Neural progenitor cell (in vitro differentiated cells): Measurements from ENCODE around the gene HMGB1. TPM values are rescaled to one million over a fixed set of nuclear protein-coding genes. Genes with fewer than 3 reads are reported as not detected.

Source experiments
- DNase-seq: peaks from one replicate; pipeline ENCODE4 v3.0.0-alpha.2; 2016; ENCODE audit warnings: low spot score
- H2AFZ ChIP-seq: fragments of 200-600 bp; sonication (generic); replicated peaks from 2 replicates; pipeline ENCODE4 v1.6.1; 2016; ENCODE audit warnings: antibody characterized with exemption
- H3F3A ChIP-seq: fragments of 200-600 bp; sonication (generic); 2 replicates; pipeline ENCODE4 v1.6.1; 2016; ENCODE audit warnings: antibody characterized with exemption, low read depth
- H3K27ac ChIP-seq: fragments of 200-600 bp; sonication (generic); 2 replicates; pipeline ENCODE4 v1.5.1; 2016; ENCODE audit warnings: mild to moderate bottlenecking
- H3K27me3 ChIP-seq: fragments of 200-600 bp; sonication (generic); 2 replicates; pipeline ENCODE4 v1.6.1; 2016; ENCODE audit warnings: mild to moderate bottlenecking, moderate library complexity
- H3K36me3 ChIP-seq: fragments of 200-600 bp; sonication (generic); 2 replicates; pipeline ENCODE4 v1.5.1; 2016
- H3K4me1 ChIP-seq: fragments of 200-600 bp; sonication (generic); 2 replicates; pipeline ENCODE4 v1.6.1; 2016; ENCODE audit warnings: mixed run types
- H3K4me2 ChIP-seq: fragments of 200-600 bp; sonication (generic); 2 replicates; pipeline ENCODE4 v1.6.1; 2016
- H3K4me3 ChIP-seq: fragments of 200-600 bp; sonication (generic); 2 replicates; pipeline ENCODE4 v1.5.1; 2016
- H3K79me2 ChIP-seq: fragments of 200-600 bp; sonication (generic); 2 replicates; pipeline ENCODE4 v1.6.1; 2016; ENCODE audit warnings: low read depth
- H3K9ac ChIP-seq: fragments of 200-600 bp; sonication (generic); 2 replicates; pipeline ENCODE4 v1.6.1; 2016
- H3K9me3 ChIP-seq: fragments of 200-600 bp; sonication (generic); 2 replicates; pipeline ENCODE4 v1.5.1; 2016; ENCODE audit warnings: low read depth
- H4K20me1 ChIP-seq: fragments of 200-600 bp; sonication (generic); 2 replicates; pipeline ENCODE4 v1.6.1; 2016; ENCODE audit warnings: low read depth
- H3K27ac Mint-ChIP-seq: 3 replicates; pipeline ENCODE4 v1.8.0; 2021; ENCODE audit warnings: mixed read lengths
- H3K27me3 Mint-ChIP-seq: 2 replicates; pipeline ENCODE4 v1.8.0; 2022; ENCODE audit warnings: low read depth, mild to moderate bottlenecking, inconsistent platforms, moderate library complexity, mixed read lengths; ENCODE audit not compliant: insufficient read depth
- H3K36me3 Mint-ChIP-seq: 3 replicates; pipeline ENCODE4 v1.8.0; 2021; ENCODE audit warnings: mixed read lengths
- H3K4me1 Mint-ChIP-seq: 3 replicates; pipeline ENCODE4 v1.8.0; 2021; ENCODE audit warnings: mixed read lengths
- H3K4me3 Mint-ChIP-seq: 3 replicates; pipeline ENCODE4 v1.8.0; 2021; ENCODE audit warnings: mild to moderate bottlenecking, moderate library complexity, mixed read lengths
- H3K9me3 Mint-ChIP-seq: 3 replicates; pipeline ENCODE4 v1.8.0; 2020; ENCODE audit warnings: mixed read lengths
- EZH2 ChIP-seq: fragments of 200-600 bp; sonication (generic); IDR thresholded peaks from 2 replicates; pipeline ENCODE4 v1.6.1; 2017; ENCODE audit warnings: antibody characterized with exemption, mild to moderate bottlenecking, moderate library complexity
- EZH2phosphoT487 ChIP-seq: fragments of 200-600 bp; sonication (generic); IDR thresholded peaks from 2 replicates; pipeline ENCODE4 v1.6.1; 2017; ENCODE audit warnings: antibody characterized with exemption
- total RNA-seq: library from RNA; depleted of rRNA; stranded (reverse); fragments of >200 nt; gene quantifications from 2 replicates; pipeline ENCODE4 v1.2.3, GENCODE V29; 2015; ENCODE audit warnings: low replicate concordance
- TF ChIP-seq, protein P1 (sequence below): fragments of 200-600 bp; sonication (generic); IDR thresholded peaks from 2 replicates; pipeline ENCODE4 v1.5.1; 2017; ENCODE audit warnings: antibody characterized with exemption, mild to moderate bottlenecking

The HMGB1 gene
- total RNA-seq, 1 donor from 2014 or later, result 1,493 TPM

- H3K36me3 ChIP-seq, result no peaks in the 10 kb centered on the region
- no peak overlapping the region for H3K4me3 ChIP-seq
- H4K20me1 ChIP-seq, result no peaks in the 10 kb centered on the region
- no peaks in the 10 kb centered on the region for H3K79me2 ChIP-seq
- no peak overlapping the region for H3K4me2 ChIP-seq
- peaks cover 10% of the 10 kb centered on the region for H3K27me3 ChIP-seq
- Mint-ChIP-seq H3K4me3 (no peak overlapping the region), H3K27ac (no peak overlapping the region), H3K36me3 (no peaks in the 10 kb centered on the region), H3K9me3 (no peaks in the 10 kb centered on the region), H3K27me3 (peaks cover 6% of the 10 kb centered on the region), H3K4me1 (peaks cover 9% of the 10 kb centered on the region)
- H2AFZ ChIP-seq, result no peak overlapping the region
- no peak for DNase-seq
- no peak overlapping the region for H3K27ac ChIP-seq
- no peaks in the 10 kb centered on the region for H3K4me1 ChIP-seq
- no peak overlapping the region for H3K9ac ChIP-seq
- H3F3A ChIP-seq, result peaks cover under 1% of the 10 kb centered on the region
- H3K9me3 ChIP-seq, result no peaks in the 10 kb centered on the region
- no peak for TF ChIP-seq EZH2phosphoT487
Observed at GRCh38 chr13:30415430-30416030, 50.2 kb downstream of the HMGB1 start.

DNA sequence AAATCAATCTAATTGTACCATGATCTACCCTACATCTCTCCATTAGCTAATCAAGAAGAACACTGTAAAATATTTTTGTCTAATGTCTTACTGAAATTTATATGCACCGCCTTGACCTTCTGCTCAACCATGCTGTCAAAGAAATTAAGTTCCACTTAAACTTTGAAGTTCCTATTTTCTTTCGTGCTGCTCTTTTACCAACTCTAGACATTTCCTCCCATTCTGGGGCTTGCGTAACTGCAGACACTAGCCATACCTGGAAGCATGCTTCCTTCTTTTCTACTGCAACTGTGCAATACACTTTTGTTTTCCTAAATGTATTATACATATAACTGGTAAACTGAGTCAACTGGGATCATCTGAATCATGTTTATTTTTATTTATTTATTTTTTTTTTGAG, 51.9 kb downstream of the HMGB1 start:
- Histone ChIP-seq H3K9ac (no peak overlapping the region), H3K36me3 (no peaks in the 10 kb centered on the region), H3K4me2 (no peak overlapping the region), H2AFZ (no peak overlapping the region), H3K4me3 (no peak overlapping the region), H3K27ac (no peak overlapping the region), H3K27me3 (peaks cover 15% of the 10 kb centered on the region), H3K9me3 (no peaks in the 10 kb centered on the region), H3F3A (peaks cover 10% of the 10 kb centered on the region), H3K4me1 (no peaks in the 10 kb centered on the region), H3K79me2 (no peaks in the 10 kb centered on the region), H4K20me1 (no peaks in the 10 kb centered on the region)
- Mint-ChIP-seq H3K27ac (no peak overlapping the region), H3K36me3 (no peaks in the 10 kb centered on the region), H3K9me3 (no peaks in the 10 kb centered on the region), H3K4me1 (peaks cover 7% of the 10 kb centered on the region), H3K27me3 (peaks cover 6% of the 10 kb centered on the region), H3K4me3 (peak overlapping the region; percentile 36)
- DNase-seq, result no peak
- TF ChIP-seq, protein P1, sequence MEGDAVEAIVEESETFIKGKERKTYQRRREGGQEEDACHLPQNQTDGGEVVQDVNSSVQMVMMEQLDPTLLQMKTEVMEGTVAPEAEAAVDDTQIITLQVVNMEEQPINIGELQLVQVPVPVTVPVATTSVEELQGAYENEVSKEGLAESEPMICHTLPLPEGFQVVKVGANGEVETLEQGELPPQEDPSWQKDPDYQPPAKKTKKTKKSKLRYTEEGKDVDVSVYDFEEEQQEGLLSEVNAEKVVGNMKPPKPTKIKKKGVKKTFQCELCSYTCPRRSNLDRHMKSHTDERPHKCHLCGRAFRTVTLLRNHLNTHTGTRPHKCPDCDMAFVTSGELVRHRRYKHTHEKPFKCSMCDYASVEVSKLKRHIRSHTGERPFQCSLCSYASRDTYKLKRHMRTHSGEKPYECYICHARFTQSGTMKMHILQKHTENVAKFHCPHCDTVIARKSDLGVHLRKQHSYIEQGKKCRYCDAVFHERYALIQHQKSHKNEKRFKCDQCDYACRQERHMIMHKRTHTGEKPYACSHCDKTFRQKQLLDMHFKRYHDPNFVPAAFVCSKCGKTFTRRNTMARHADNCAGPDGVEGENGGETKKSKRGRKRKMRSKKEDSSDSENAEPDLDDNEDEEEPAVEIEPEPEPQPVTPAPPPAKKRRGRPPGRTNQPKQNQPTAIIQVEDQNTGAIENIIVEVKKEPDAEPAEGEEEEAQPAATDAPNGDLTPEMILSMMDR, result no peak
- no peak for TF ChIP-seq EZH2
- no peak for TF ChIP-seq EZH2phosphoT487

- Histone ChIP-seq H4K20me1 (no peaks in the 10 kb centered on the region), H3F3A (peaks cover 12% of the 10 kb centered on the region), H3K4me2 (no peak overlapping the region), H3K4me3 (no peak overlapping the region), H2AFZ (no peak overlapping the region), H3K9me3 (no peaks in the 10 kb centered on the region), H3K79me2 (no peaks in the 10 kb centered on the region), H3K9ac (no peak overlapping the region), H3K4me1 (no peaks in the 10 kb centered on the region), H3K27me3 (peaks cover 23% of the 10 kb centered on the region), H3K27ac (no peak overlapping the region), H3K36me3 (no peaks in the 10 kb centered on the region)
- Mint-ChIP-seq H3K27me3 (peaks cover 4% of the 10 kb centered on the region), H3K27ac (no peak overlapping the region), H3K9me3 (peaks cover 3% of the 10 kb centered on the region), H3K4me3 (no peak overlapping the region), H3K4me1 (peaks cover 13% of the 10 kb centered on the region), H3K36me3 (no peaks in the 10 kb centered on the region)
- TF ChIP-seq EZH2phosphoT487 (no peak), EZH2 (no peak)
- TF ChIP-seq, protein P1, result no peak
- DNase-seq, result no peak
Observed at GRCh38 chr13:30412346-30412745, 53.4 kb downstream of the HMGB1 start.

- no peak overlapping the region for H3K9ac ChIP-seq
- no peak overlapping the region for H2AFZ ChIP-seq
- no peaks in the 10 kb centered on the region for H3K9me3 ChIP-seq
- TF ChIP-seq EZH2phosphoT487 (no peak), EZH2 (no peak)
- TF ChIP-seq, protein P1, result no peak
- H3K36me3 ChIP-seq, result no peaks in the 10 kb centered on the region
- DNase-seq, result no peak
- Mint-ChIP-seq H3K36me3 (no peaks in the 10 kb centered on the region), H3K9me3 (peaks cover 3% of the 10 kb centered on the region), H3K4me3 (no peak overlapping the region), H3K27ac (no peak overlapping the region), H3K27me3 (peaks cover 10% of the 10 kb centered on the region), H3K4me1 (peaks cover 18% of the 10 kb centered on the region)
- no peak overlapping the region for H3K4me3 ChIP-seq
- peaks cover 28% of the 10 kb centered on the region for H3K27me3 ChIP-seq
- no peaks in the 10 kb centered on the region for H4K20me1 ChIP-seq
- H3K27ac ChIP-seq, result no peak overlapping the region
- H3K79me2 ChIP-seq, result no peaks in the 10 kb centered on the region
- H3K4me1 ChIP-seq, result no peaks in the 10 kb centered on the region
- H3K4me2 ChIP-seq, result no peak overlapping the region
- H3F3A ChIP-seq, result peaks cover 12% of the 10 kb centered on the region
Observed at GRCh38 chr13:30410705-30411125, 55.0 kb downstream of the HMGB1 start.
